Lower leg skin (tissue), 4 donors: ENCODE measurements around the gene CFAP52. TPM values are rescaled to one million over a fixed set of nuclear protein-coding genes. Genes with fewer than 3 reads are reported as not detected.

ENCODE experiments used
- DNase-seq, 2 donors: peaks; one replicate each; pipeline ENCODE4 v3.0.0-alpha.2; 2019; ENCODE audit warnings: low spot score in 2 of 2
- H3K4me3 ChIP-seq: fragments of 200-600 bp; sonication (generic); 2 replicates; pipeline ENCODE4 v1.5.1; 2017; ENCODE audit warnings: mild to moderate bottlenecking, low read depth; ENCODE audit not compliant: poor library complexity, severe bottlenecking
- POLR2A ChIP-seq, 2 donors: fragments of 450-650 bp; IDR thresholded peaks; one replicate each; pipeline ENCODE4 v1.6.1; 2016 to 2017; ENCODE audit warnings: antibody characterized with exemption in 2 of 2, mild to moderate bottlenecking in 1 of 2, moderate library complexity in 1 of 2
- WGBS, 2 donors: methylation state at CpG; one replicate each; pipeline ENCODE4 v1.1.5; 2018; 5-methylcytosine and 5-hydroxymethylcytosine counted together
- intact Hi-C: fragments of 100-400 bp; cut with DNase I; formaldehyde crosslinking; loops from one replicate; pipeline ENCODE4 v1.15.0; 2023; ENCODE audit warnings: low total_unique reads
- total RNA-seq, 4 donors: library from RNA; depleted of rRNA; stranded (reverse); fragments of >200 nt; gene quantifications; one replicate each; pipeline ENCODE4 v1.1.0, GENCODE V29; 2016
- TF ChIP-seq, protein P1 (sequence below), 3 donors: fragments of 450-650 bp; IDR thresholded peaks; one replicate each; pipeline ENCODE4 v1.5.1; 2016; ENCODE audit warnings: antibody characterized with exemption in 3 of 3, mild to moderate bottlenecking in 3 of 3, moderate library complexity in 2 of 3

CFAP52 gene
- total RNA-seq, 4 donors from 2014 or later = 0.29 TPM; not detected in 3

DNA sequence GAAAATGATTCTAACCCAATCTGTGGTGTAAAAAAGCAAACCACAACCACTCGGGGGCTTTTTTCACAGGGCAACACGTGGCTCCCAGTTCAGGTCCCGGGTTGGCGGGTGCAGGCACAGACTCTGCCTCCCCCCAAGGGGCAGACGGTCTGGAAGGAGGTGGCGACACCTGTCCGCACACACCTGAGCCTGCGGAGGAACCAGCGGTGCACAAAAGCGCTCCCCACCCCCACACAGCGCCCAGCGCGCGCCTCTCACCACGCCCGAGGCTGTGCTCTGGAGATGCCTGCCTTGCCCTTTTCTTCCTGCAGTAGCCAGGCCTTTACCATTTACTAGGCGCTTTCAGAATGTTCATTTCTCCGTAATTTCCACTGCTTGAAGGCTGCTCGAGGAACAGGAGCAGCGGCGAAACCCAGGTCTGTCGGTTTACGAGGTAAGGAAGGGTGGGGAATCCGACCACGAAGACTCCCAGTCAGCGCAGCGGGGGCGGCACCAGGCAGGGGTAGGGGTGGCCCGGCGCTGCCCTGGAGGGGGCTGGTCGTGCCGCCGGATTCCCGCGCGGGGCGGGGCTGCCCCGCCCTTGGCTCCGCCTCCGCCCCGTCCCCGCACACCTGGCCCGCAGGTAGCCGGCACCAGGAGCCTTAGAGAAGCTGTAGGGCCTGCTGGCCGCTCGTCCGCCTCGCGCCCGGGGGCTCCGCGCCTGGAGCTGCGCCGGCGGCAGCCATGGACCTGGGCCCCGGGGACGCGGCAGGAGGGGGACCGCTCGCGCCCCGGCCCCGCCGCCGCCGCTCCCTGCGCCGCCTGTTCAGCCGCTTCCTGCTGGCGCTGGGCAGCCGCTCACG lies 68.7 kb downstream of the CFAP52 start, which contains the start of gene USP43:
USP43 (plus strand) TSS at position 608 of the 842 bp plus-strand sequence; CDS start at position 724, 116 bp downstream.
- peak in 1 of 2 donors; percentile 81 for DNase-seq
- TF ChIP-seq, protein P1, sequence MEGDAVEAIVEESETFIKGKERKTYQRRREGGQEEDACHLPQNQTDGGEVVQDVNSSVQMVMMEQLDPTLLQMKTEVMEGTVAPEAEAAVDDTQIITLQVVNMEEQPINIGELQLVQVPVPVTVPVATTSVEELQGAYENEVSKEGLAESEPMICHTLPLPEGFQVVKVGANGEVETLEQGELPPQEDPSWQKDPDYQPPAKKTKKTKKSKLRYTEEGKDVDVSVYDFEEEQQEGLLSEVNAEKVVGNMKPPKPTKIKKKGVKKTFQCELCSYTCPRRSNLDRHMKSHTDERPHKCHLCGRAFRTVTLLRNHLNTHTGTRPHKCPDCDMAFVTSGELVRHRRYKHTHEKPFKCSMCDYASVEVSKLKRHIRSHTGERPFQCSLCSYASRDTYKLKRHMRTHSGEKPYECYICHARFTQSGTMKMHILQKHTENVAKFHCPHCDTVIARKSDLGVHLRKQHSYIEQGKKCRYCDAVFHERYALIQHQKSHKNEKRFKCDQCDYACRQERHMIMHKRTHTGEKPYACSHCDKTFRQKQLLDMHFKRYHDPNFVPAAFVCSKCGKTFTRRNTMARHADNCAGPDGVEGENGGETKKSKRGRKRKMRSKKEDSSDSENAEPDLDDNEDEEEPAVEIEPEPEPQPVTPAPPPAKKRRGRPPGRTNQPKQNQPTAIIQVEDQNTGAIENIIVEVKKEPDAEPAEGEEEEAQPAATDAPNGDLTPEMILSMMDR (IDR thresholded peaks at IDR 0.05) = no peak
- TF ChIP-seq POLR2A (IDR thresholded peaks at IDR 0.05) = no peak
- WGBS, 2 donors = 0% methylated on average over 21 to 22 of the region's 72 CpGs
- intact Hi-C loops = no loop called here
- peak within 1 kb of the TSS; percentile 61 for H3K4me3 ChIP-seq

DNA sequence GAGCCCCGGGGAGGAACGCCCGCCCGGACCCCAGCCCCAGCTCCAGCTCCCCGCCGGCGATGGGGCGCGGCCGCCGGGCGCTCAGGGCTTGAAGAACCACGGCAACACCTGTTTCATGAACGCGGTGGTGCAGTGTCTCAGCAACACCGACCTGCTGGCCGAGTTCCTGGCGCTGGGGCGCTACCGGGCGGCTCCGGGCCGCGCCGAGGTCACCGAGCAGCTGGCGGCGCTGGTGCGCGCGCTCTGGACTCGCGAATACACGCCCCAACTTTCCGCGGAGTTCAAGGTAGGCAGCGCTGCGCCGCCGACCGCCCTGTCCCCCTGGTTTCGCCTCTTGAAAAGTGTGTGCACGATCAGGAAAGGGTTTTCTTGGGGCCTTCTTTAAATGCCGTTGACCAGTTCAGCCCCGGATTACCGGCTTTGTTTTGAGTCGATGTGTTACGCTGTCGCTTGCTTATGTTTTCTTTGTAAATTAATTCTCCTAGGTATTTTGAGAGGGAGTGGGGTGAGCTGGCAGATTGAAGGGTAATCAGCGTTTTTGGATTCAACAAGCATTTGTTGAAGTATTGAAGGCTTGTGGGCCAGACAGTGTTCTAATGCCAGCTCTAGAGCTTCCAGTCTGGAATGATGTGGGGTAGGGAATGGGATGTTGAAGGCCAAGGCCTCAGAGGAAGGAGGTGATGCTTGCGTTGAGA lies 69.6 kb downstream of the CFAP52 start:
- DNase-seq = peak in 1 of 2 donors; percentile 85
- 4 to 7% methylated on average over 34 to 47 of the region's 51 CpGs for WGBS, 2 donors
- intact Hi-C loops = no loop called here
- peak overlapping the region; percentile 61 for H3K4me3 ChIP-seq
- TF ChIP-seq, protein P1 (IDR thresholded peaks at IDR 0.05) = no peak
- no peak for TF ChIP-seq POLR2A (IDR thresholded peaks at IDR 0.05)

DNA sequence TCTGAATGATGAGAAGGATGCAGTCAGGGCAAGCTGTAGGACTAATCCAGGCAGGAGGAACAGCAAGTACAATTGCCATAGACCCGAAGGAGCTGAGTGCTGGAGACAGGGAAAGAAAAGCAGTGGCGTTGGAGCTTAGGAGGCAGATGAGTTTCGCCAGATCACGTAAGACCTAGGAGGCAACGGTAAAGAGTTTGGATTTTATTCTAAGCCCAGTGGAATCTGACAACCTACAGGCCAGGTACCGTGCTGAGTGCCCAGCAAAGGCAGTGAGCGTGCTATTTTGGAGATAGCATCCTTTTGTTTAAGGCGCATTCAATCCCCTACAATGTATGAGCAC lies 70.1 kb downstream of the CFAP52 start:
- no peak overlapping the region for H3K4me3 ChIP-seq
- WGBS, 2 donors = 65 to 68% methylated on average over 8 of the region's 8 CpGs
- TF ChIP-seq, protein P1 (IDR thresholded peaks at IDR 0.05) = no peak
- TF ChIP-seq POLR2A (IDR thresholded peaks at IDR 0.05) = no peak
- DNase-seq = peak in 1 of 2 donors; percentile 39
- intact Hi-C loops = no loop called here

DNA sequence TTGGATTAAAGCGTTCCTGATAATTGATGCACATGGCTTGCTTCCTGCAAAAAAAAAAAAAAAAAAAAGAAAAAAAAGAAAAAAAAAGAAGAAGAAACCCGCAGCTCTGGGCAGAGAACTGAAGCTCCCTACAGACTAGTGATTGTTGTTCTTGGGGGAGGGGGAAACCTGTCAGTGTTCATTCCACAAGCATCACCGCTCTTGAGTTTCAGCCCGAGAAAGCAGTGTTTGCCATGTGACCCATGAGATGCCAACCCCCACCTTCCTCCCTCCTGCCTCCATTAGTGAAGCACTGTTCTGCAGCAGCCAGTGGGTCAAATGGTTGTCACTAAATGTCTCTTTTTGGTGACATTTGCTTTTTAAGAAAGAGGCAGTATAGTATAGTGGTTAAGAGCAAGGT lies 70.6 kb downstream of the CFAP52 start:
- TF ChIP-seq POLR2A (IDR thresholded peaks at IDR 0.05) = no peak
- TF ChIP-seq, protein P1 (IDR thresholded peaks at IDR 0.05) = no peak
- intact Hi-C loops = no loop called here
- H3K4me3 ChIP-seq = no peak overlapping the region
- DNase-seq = peak in 1 of 2 donors; percentile 17
- WGBS, 2 donors = 54 to 55% methylated on average over 4 of the region's 4 CpGs

DNA sequence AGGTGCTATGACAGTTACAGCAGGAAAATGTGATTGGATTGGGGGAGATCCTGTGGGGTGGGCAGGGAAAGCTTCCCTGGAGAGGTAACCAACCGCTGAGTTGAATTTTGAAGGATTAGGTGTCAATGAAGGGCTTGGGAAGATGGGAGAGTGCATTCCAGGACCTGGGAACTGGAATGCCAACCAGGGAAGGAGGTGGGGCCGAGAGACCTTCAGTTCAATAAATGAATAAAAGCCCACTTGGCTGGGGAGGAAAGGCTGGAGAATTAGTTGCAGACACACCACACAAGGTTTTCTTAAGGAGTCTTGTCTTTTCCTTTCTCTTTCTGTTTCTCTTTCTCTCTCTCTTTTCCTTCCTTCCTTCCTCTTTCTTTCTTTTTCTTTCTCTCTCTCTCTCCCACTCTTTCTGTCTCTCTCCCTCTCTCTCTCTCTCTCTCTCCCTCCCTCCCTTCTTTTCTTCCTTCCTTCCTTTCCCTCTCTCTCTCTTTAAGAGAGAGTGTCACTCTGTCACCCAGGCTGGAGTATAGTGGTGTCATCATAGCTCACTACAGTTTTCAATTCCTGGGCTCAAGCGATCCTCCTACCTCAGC lies 72.2 kb downstream of the CFAP52 start:
- no peak for DNase-seq
- no peak overlapping the region for H3K4me3 ChIP-seq
- WGBS, 2 donors = 74 to 80% methylated on average over 3 of the region's 3 CpGs
- TF ChIP-seq POLR2A (IDR thresholded peaks at IDR 0.05) = no peak
- TF ChIP-seq, protein P1 (IDR thresholded peaks at IDR 0.05) = no peak
- intact Hi-C loops = no loop called here
